Left hindlimb (tissue), 1 donor: ENCODE results near the gene PAQR5.

Experiments
- DNase-seq: peaks from one replicate; pipeline ENCODE4 v3.0.0-alpha.2; 2018

Gene PAQR5

GRCh38 chr15:69394556-69395282 lies 96.0 kb downstream of the PAQR5 start:
- peak; percentile 87 for DNase-seq

GRCh38 chr15:69395460-69395859 lies 96.7 kb downstream of the PAQR5 start:
- DNase-seq: no peak

GRCh38 chr15:69395991-69396390 lies 97.3 kb downstream of the PAQR5 start:
- no peak for DNase-seq

- no peak for DNase-seq
Observed at GRCh38 chr15:69398491-69398891, 99.8 kb downstream of the PAQR5 start.

- no peak for DNase-seq
Observed at GRCh38 chr15:69400850-69401249, 102.1 kb downstream of the PAQR5 start.

- DNase-seq: no peak
Observed at GRCh38 chr15:69402816-69403215, 104.1 kb downstream of the PAQR5 start.

- no peak for DNase-seq
Observed at GRCh38 chr15:69403594-69403993, 104.9 kb downstream of the PAQR5 start.

GRCh38 chr15:69405110-69405509 lies 106.4 kb downstream of the PAQR5 start:
- DNase-seq: no peak

GRCh38 chr15:69407719-69408400 lies 109.1 kb downstream of the PAQR5 start:
- DNase-seq: no peak

GRCh38 chr15:69408841-69409240 lies 110.1 kb downstream of the PAQR5 start:
- no peak for DNase-seq

- no peak for DNase-seq
Observed at GRCh38 chr15:69410248-69410874, 111.6 kb downstream of the PAQR5 start.

GRCh38 chr15:69412274-69412673 lies 113.6 kb downstream of the PAQR5 start:
- DNase-seq: no peak

GRCh38 chr15:69412701-69413100 lies 114.0 kb downstream of the PAQR5 start:
- DNase-seq: no peak

GRCh38 chr15:69413822-69414700 lies 115.3 kb downstream of the PAQR5 start, which contains the start of gene KIF23:
Gene KIF23 (plus strand): TSS chr15:69414349. CDS start chr15:69414466, 117 bp downstream.
- peak; percentile 94 for DNase-seq

- DNase-seq: peak; percentile 65
Observed at GRCh38 chr15:69414701-69415167, 116.0 kb downstream of the PAQR5 start.

- no peak for DNase-seq
Observed at GRCh38 chr15:69415381-69415780, 116.7 kb downstream of the PAQR5 start.

GRCh38 chr15:69417581-69417980 lies 118.9 kb downstream of the PAQR5 start:
- no peak for DNase-seq

- DNase-seq: no peak
Observed at GRCh38 chr15:69421498-69421897, 122.8 kb downstream of the PAQR5 start.

GRCh38 chr15:69422336-69422895 lies 123.7 kb downstream of the PAQR5 start:
- DNase-seq: no peak

GRCh38 chr15:69424001-69424400 lies 125.3 kb downstream of the PAQR5 start:
- no peak for DNase-seq

- no peak for DNase-seq
Observed at GRCh38 chr15:69424748-69425413, 126.2 kb downstream of the PAQR5 start.

- no peak for DNase-seq
Observed at GRCh38 chr15:69433831-69434230, 135.1 kb downstream of the PAQR5 start.
